ENCODE results near the gene ZEB2. TPM values are rescaled to one million over a fixed set of nuclear protein-coding genes. Genes with fewer than 3 reads are reported as not detected.

The ZEB2 gene
- total RNA-seq, 1 experiment from 2014 or later: 1.1 TPM

- in situ Hi-C loops (cut with HindIII; ENCODE audit: low pct_unique_long_range_greater_than_20kb, low sequenced_read_pairs) (no loop called here), intact Hi-C loops (cut with micrococcal nuclease; ENCODE audit: unreplicated experiment) (no loop called here)
- no TSS peak for BruUV-seq (replicated peaks)
- ChIA-PET CTCF (no interaction called here), POLR2A (interaction anchor here (0.6 kb wide), 1 partner anchor 384 kb away, joined by 16 read pairs; no protein-coding TSS in a partner anchor)
- no peaks in the 10 kb centered on the region for H3K9me3 ChIP-seq (ENCODE audit: control insufficient read depth, insufficient read depth, low read depth, low read length)
- H3K27ac ChIP-seq (ENCODE audit: low read length): no peak overlapping the region
- no peak for DNase-seq (ENCODE audit: low read depth, low spot score)
- peaks cover 36% of the 10 kb centered on the region for H3K27me3 ChIP-seq (ENCODE audit: control insufficient read depth, insufficient read depth, low read length)
- no peaks in the 10 kb centered on the region for H3K36me3 ChIP-seq (ENCODE audit: control insufficient read depth, insufficient read depth, low read length)
- TF ChIP-seq CTCF (IDR thresholded peaks at IDR 0.05) (no peak), SIN3A (IDR thresholded peaks at IDR 0.05; ENCODE audit: borderline replicate concordance, insufficient read depth, low read depth, low read length) (no peak), TCF7L2 (IDR thresholded peaks at IDR 0.05; ENCODE audit: low read depth, low read length) (no peak), POLR2AphosphoS5 (IDR thresholded peaks at IDR 0.05; ENCODE audit: low read depth, low read length) (no peak)
- TF ChIP-seq, protein P1, sequence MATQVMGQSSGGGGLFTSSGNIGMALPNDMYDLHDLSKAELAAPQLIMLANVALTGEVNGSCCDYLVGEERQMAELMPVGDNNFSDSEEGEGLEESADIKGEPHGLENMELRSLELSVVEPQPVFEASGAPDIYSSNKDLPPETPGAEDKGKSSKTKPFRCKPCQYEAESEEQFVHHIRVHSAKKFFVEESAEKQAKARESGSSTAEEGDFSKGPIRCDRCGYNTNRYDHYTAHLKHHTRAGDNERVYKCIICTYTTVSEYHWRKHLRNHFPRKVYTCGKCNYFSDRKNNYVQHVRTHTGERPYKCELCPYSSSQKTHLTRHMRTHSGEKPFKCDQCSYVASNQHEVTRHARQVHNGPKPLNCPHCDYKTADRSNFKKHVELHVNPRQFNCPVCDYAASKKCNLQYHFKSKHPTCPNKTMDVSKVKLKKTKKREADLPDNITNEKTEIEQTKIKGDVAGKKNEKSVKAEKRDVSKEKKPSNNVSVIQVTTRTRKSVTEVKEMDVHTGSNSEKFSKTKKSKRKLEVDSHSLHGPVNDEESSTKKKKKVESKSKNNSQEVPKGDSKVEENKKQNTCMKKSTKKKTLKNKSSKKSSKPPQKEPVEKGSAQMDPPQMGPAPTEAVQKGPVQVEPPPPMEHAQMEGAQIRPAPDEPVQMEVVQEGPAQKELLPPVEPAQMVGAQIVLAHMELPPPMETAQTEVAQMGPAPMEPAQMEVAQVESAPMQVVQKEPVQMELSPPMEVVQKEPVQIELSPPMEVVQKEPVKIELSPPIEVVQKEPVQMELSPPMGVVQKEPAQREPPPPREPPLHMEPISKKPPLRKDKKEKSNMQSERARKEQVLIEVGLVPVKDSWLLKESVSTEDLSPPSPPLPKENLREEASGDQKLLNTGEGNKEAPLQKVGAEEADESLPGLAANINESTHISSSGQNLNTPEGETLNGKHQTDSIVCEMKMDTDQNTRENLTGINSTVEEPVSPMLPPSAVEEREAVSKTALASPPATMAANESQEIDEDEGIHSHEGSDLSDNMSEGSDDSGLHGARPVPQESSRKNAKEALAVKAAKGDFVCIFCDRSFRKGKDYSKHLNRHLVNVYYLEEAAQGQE (IDR thresholded peaks at IDR 0.05; ENCODE audit: insufficient read depth in 1 of 2, low read depth in 2 of 2, low read length in 1 of 2): no peak
- H3K4me1 ChIP-seq (ENCODE audit: control insufficient read depth, insufficient read depth, low read length): 0 out of 2 replicates have a peak, but pooled peaks cover 6% of the 10 kb centered on the region
- no peak overlapping the region for H3K4me3 ChIP-seq (ENCODE audit: low read depth in 2 of 2, low read length in 2 of 2)
- no peak for ATAC-seq
These were observed 5.3 kb downstream of the ZEB2 start for GRCh38 chr2:144514616-144515091.

DNA sequence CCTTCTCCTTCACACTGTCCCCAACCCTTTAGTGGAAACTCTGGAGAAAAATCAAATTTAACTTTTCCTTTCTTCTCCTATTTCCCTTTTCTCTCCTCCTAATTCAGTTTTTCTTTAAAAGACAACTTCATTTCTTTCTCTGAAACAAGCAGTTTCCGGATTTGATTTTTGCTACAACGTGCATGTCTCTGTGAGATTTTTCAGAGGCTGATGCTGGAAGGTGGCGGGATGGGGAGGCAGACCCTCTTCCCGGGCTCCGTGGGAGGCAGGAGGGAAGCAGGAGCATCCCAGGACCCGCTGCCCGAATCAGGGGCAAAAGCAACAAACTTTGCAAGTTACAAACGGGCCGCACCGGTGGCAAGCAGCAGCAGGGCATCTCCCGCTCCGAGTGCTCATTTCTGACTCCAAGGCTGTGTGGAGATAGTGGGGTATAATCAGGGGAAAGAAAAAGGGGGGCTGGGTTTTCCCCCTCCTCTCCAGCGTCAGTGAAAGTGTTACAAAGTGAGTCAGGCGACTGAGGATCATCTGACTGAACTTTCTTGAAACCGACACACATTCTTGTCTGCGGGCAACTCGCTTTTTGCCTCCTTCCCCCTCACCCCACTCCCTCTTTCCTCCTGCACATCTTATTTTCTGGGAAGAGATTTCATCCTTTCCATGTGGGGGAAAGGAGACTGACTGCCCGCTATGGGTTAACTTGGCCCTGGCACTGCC, 6.4 kb downstream of the ZEB2 start:
- Histone ChIP-seq H3K27me3 (ENCODE audit: control insufficient read depth, insufficient read depth, low read length) (peaks cover 25% of the 10 kb centered on the region), H3K36me3 (ENCODE audit: control insufficient read depth, insufficient read depth, low read length) (no peaks in the 10 kb centered on the region), H3K27ac (ENCODE audit: low read length) (no peak overlapping the region), H3K4me3 (ENCODE audit: low read depth in 2 of 2, low read length in 2 of 2) (no peak overlapping the region), H3K9me3 (ENCODE audit: control insufficient read depth, insufficient read depth, low read depth, low read length) (no peaks in the 10 kb centered on the region), H3K4me1 (ENCODE audit: control insufficient read depth, insufficient read depth, low read length) (0 out of 2 replicates have a peak, but pooled peaks cover 6% of the 10 kb centered on the region)
- intact Hi-C loops (cut with micrococcal nuclease; ENCODE audit: unreplicated experiment) (no loop called here), in situ Hi-C loops (cut with HindIII; ENCODE audit: low pct_unique_long_range_greater_than_20kb, low sequenced_read_pairs) (no loop called here)
- POLR2A ChIA-PET: interaction anchor here (0.6 kb wide), 1 partner anchor 383 kb away, joined by 16 read pairs; no protein-coding TSS in a partner anchor
- no TSS peak for BruUV-seq (replicated peaks)
- no peak for DNase-seq (ENCODE audit: low read depth, low spot score)
- CTCF ChIA-PET: no interaction called here
- TF ChIP-seq SIN3A (IDR thresholded peaks at IDR 0.05; ENCODE audit: borderline replicate concordance, insufficient read depth, low read depth, low read length) (no peak), POLR2AphosphoS5 (IDR thresholded peaks at IDR 0.05; ENCODE audit: low read depth, low read length) (no peak), TCF7L2 (IDR thresholded peaks at IDR 0.05; ENCODE audit: low read depth, low read length) (no peak), CTCF (IDR thresholded peaks at IDR 0.05) (no peak)
- TF ChIP-seq, protein P1 (IDR thresholded peaks at IDR 0.05; ENCODE audit: insufficient read depth in 1 of 2, low read depth in 2 of 2, low read length in 1 of 2): no peak
- no peak for ATAC-seq

Measured in Panc1 (cell line).